HFF-Myc (cell line): ENCODE measurements around the gene SGK1.

Source experiments
- DNase-seq: peaks from one replicate; pipeline ENCODE4 v3.0.0-alpha.2; 2011; ENCODE audit warnings: low read depth; ENCODE audit errors: extremely low read depth
- H3K4me3 ChIP-seq: replicated peaks from 2 replicates; pipeline ENCODE4 v1.5.1; 2011; ENCODE audit warnings: low read depth, mild to moderate bottlenecking, control low read depth, low read length
- TF ChIP-seq, protein P1 (sequence below): IDR thresholded peaks from 2 replicates; pipeline ENCODE4 v1.5.1; 2012; ENCODE audit warnings: mild to moderate bottlenecking, low read depth, low read length, control low read depth; ENCODE audit errors: missing control alignments

SGK1 gene

DNA sequence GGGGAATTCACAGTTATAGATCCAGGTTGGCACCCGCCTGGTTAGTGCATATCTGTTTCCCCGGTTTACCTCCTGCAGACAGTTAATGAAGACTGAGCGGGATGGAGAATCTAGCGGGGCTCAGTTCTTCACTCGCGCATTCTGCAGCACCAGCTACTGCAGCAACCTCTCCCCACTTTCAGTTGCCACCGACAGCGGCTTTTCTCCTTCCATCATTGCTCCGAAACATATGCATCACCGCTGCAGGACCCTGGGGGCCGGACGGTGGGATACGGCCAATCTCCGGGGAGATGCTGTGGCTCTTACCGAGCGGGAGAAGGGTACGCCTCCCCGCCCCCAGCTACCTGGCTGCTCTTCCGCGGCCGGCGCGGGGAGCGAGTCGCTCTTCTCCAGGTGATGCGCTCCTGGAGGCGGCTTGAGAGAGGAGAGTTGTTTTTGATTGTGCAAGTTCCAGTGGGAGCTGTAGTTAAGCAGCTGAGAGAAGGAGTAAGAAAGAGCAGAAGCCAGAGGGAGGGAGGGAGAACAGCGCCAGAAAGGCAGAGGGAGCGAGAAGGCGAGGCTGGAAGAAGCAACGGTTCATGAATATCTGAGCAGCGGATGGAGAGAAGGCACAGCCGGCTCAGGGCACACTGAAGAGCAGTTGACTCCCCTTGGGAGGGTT, at the start of gene SGK1:
Gene SGK1 (minus strand): TSS at position 642 of the 661 bp plus-strand sequence. CDS start 652 bp downstream, outside the sequence.
- H3K4me3 ChIP-seq, result peak within 1 kb of the TSS; percentile 46
- TF ChIP-seq, protein P1, sequence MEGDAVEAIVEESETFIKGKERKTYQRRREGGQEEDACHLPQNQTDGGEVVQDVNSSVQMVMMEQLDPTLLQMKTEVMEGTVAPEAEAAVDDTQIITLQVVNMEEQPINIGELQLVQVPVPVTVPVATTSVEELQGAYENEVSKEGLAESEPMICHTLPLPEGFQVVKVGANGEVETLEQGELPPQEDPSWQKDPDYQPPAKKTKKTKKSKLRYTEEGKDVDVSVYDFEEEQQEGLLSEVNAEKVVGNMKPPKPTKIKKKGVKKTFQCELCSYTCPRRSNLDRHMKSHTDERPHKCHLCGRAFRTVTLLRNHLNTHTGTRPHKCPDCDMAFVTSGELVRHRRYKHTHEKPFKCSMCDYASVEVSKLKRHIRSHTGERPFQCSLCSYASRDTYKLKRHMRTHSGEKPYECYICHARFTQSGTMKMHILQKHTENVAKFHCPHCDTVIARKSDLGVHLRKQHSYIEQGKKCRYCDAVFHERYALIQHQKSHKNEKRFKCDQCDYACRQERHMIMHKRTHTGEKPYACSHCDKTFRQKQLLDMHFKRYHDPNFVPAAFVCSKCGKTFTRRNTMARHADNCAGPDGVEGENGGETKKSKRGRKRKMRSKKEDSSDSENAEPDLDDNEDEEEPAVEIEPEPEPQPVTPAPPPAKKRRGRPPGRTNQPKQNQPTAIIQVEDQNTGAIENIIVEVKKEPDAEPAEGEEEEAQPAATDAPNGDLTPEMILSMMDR, result no peak
- no peak for DNase-seq

DNA sequence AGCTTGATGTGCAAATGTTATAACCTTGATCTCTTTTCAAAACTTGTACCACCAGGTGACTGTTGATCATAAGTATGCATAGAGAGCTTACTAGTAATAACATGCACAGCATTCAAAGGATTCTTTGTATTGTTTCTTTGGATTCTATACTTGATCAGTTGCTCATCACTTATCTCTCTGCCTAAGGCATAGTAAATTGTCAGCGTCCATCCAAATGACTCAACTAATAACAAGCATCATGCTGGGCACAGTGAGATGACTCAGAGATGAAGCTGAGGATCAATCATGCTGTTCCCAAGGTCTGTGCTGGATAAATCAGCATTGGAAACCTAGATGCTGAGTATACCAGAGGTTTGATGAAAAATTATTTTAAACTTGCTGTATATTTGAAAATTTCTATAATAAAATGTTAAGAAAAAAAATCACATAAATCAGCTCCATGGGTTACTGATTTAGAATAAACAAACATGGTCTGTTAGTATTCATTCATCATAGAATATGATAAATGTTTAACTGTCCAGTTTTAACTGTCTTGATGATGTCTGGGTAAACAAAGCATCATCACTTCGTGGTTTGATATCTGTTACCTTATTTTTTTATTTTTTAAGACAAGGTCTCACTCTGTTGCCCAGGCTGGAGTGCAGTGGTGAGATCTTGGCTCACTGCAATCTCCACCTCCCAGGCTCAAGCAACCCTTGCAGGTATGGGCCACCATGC, 45.6 kb upstream of the SGK1 start:
- TF ChIP-seq, protein P1, result no peak
- DNase-seq, result no peak
- no peak overlapping the region for H3K4me3 ChIP-seq

DNA sequence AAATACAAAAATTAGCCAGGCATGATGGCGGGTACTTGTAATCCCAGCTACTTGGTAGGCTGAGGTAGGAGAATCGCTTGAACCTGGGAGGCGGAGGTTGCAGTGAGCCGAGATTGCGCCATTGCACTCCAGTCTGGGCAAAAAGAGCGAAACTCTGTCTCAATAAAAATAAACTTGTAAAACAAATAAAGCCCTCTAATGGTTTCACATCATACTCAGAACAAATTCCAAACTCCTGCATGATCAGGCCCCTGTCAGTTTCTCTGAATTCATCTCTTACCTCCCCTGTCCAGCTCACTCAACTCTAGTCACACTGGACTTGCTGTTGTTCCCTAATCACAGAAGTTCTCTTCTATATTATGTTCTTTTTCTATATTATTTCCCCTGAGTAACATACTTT, 43.1 kb upstream of the SGK1 start:
- H3K4me3 ChIP-seq, result no peak overlapping the region
- TF ChIP-seq, protein P1, result no peak
- DNase-seq, result no peak

DNA sequence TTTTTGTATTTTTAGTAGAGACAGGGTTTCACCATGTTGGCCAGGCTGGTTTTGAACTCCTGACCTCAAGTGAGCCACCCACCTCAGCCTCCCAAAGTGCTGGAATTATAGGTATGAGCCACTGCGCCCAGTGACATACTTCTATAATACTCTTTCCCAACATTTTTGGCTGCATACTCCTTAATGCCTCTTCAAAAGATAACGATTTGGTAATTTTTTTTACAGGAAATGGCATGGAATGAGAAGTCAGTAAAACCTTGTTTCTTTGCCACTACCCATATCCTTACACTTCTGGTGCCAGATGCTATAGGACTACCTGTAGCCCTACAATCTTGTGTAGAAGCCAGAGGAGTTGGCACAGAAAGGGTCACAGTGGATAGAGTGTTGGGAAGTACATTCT, 41.4 kb upstream of the SGK1 start:
- TF ChIP-seq, protein P1, result no peak
- DNase-seq, result no peak
- no peak overlapping the region for H3K4me3 ChIP-seq

DNA sequence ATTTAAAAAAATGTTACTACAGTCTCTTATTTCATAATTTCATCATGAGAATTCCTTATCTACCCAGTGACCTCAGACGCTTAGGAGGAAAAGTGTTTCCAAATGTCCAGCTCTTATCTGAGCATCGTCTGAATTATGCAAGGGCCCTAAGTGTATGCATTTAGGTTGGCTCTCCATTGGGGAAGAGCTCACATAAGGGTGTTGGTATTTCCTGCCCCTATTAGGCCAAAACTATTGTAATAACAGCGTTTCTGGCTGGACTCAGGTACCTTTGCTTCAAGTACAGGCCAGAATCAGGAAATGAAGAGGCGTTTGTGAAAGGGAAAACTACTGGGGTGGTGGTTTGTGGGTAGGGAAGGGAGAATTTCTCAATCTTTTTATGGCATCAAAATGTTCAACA, 40.4 kb upstream of the SGK1 start:
- TF ChIP-seq, protein P1, result no peak
- no peak overlapping the region for H3K4me3 ChIP-seq
- no peak for DNase-seq

DNA sequence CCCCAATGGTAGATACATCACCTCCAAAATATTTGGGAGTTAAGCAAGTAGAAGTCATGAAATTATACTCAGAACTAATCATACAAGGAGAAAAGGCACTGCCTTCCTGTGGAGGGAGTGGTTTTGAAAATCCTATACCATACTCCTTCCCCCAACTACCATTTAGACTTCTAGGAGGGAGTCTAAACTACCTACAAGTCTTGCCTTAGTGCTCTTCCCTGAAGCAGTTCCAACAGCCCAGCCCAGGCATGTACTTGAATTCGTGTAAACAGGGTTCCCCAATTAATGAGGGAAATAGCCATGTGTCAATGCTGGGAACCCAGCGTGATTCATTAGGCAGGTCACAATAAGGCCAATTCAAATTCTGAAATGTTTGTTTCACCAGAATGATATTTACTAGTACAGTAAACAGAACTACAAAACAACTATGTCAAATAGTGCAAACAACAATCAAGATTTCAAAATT, 39.1 kb upstream of the SGK1 start:
- no peak for DNase-seq
- H3K4me3 ChIP-seq, result no peak overlapping the region
- TF ChIP-seq, protein P1, result no peak
